Heart left ventricle (tissue), 13 donors: ENCODE measurements around the gene PTK7.

Experiments
- CTCF ChIP-seq, 12 donors: fragments of 200-600 bp; sonication (generic) in 4 of 12; IDR thresholded peaks; one replicate each; pipeline versions ENCODE4 v1.5.0 to v1.8.0; 2018 to 2022; ENCODE audit warnings: antibody characterized with exemption in 12 of 12, mild to moderate bottlenecking in 5 of 12
- POLR2A ChIP-seq, 2 donors: fragments of 450-650 bp; IDR thresholded peaks; one replicate each; pipeline ENCODE4 v1.6.1; 2017; ENCODE audit warnings: antibody characterized with exemption in 2 of 2, mild to moderate bottlenecking in 2 of 2, moderate library complexity in 2 of 2
- donor health status: ischemic (EF 13 %, LVEDD 7.1; RV severe dilation, severe dysfunction).
- donor health status: DM: no; HTN: yes; CAD: no.
- donor health status: DM: no; HTN: no; CAD: no.
- donor health status: ischemic (EF 25% LVEDD 6.9; RV normal size, moderate dysfunction).
- donor health status: ischemic (EF 25% LVEDD 5.7; RV mildly dilated, moderate dysfunction).
- donor health status: ischemic (EF 35%, LVEDD 5.7; RV mildly dilated, moderate dysfunction).
- donor health status: nonischemic (EF 11% LVEDD 7.7; RV severe dilation, severe dysfunction).
- donor health status: DM: yes; HTN: yes; CAD: no.
- donor health status: PGD.
- donor health status: ischemic (EF 29% LVEDD 5.4; RV normal size, mild dysfunction).
- donor health status: nonischemic (EF 23%, LVEDD 6.1; RV moderate dilation, normal function).

- TF ChIP-seq CTCF (IDR thresholded peaks at IDR 0.05) (no peak), POLR2A (IDR thresholded peaks at IDR 0.05) (no peak)
These were observed 117.8 kb downstream of the PTK7 start for GRCh38 chr6:43193929-43194328.
